ENCODE results near the gene AOC2. TPM values are rescaled to one million over a fixed set of nuclear protein-coding genes. Genes with fewer than 3 reads are reported as not detected.

AOC2 gene
- total and polyA plus RNA-seq, 2 of the 13 experiments (the other 11 are each of a cell fraction or from before 2014, with no cell fraction given) = 1.2 to 3.3 TPM

DNA sequence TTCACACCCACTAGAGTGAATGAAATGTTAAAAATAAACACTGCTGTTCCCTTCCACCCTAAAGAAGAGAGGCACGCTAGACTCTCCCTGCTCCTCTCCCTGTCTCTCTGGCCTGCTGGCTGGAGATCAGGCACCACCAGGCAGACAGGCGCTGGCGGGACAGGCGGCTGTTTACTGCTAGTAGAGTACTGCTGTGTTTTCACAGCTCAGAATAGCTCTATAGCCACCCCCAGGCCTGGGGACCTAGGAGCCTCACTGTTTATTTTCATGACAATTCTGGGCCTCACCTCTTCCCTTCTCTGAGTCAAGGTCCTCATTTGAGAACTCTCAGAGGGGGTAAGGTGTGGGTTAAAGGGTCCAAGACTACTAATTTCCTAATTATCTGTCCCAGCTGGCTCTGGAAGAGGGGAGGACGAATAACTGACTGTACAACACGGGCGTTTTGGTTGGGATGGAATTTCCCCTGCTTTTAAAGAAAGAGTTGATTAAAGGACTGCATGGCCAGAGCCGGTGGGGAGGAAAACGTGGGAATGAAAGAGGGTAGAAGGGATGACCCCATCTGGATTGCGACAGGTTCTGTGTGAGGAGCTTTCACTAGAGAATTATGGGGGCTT lies 47.3 kb downstream of the AOC2 start (continued):
- TF ChIP-seq GPN1 (CRISPR knock-in tag; IDR thresholded peaks at IDR 0.05; ENCODE audit: borderline replicate concordance) (no peak), ZFX (CRISPR knock-in tag; IDR thresholded peaks at IDR 0.05; ENCODE audit: low read depth) (peak; percentile 81), AHR (CRISPR knock-in tag; IDR thresholded peaks at IDR 0.05) (no peak; the same call in 1 of the 2 replicates), RFXANK (CRISPR knock-in tag; IDR thresholded peaks at IDR 0.05) (no peak; the same call in 1 of the 2 replicates), ZNF34 (CRISPR knock-in tag; IDR thresholded peaks at IDR 0.05; ENCODE audit: borderline replicate concordance) (no peak), ATAD3A (CRISPR knock-in tag; IDR thresholded peaks at IDR 0.05) (no peak), ZEB1 (IDR thresholded peaks at IDR 0.05; ENCODE audit: insufficient replicate concordance, low read depth) (peak; percentile 52), ZFP41 (CRISPR knock-in tag; IDR thresholded peaks at IDR 0.05; ENCODE audit: borderline replicate concordance) (0 out of 2 replicates have a peak, but pooled peaks have one; percentile 25), ZNF605 (CRISPR knock-in tag; IDR thresholded peaks at IDR 0.05) (peak; percentile 30; the same call in 1 of the 2 replicates), ZNF563 (CRISPR knock-in tag; IDR thresholded peaks at IDR 0.05) (peak; percentile 35; the same call in 1 of the 2 replicates), GZF1 (CRISPR knock-in tag; IDR thresholded peaks at IDR 0.05) (no peak), ZNF33A (CRISPR knock-in tag; IDR thresholded peaks at IDR 0.05; ENCODE audit: borderline replicate concordance) (no peak), ZNF562 (CRISPR knock-in tag; IDR thresholded peaks at IDR 0.05; ENCODE audit: borderline replicate concordance) (no peak), GLI4 (CRISPR knock-in tag; IDR thresholded peaks at IDR 0.05; ENCODE audit: borderline replicate concordance) (no peak; the same call in 1 of the 2 replicates), TOE1 (CRISPR knock-in tag; IDR thresholded peaks at IDR 0.05) (no peak), RBFOX2 (IDR thresholded peaks at IDR 0.05; ENCODE audit: low read depth, low read length) (no peak), SRF (IDR thresholded peaks at IDR 0.05; ENCODE audit: low read depth, low read length) (no peak), ZC3H4 (CRISPR knock-in tag; IDR thresholded peaks at IDR 0.05; ENCODE audit: borderline replicate concordance) (no peak)
- TF ChIP-seq, protein P1, sequence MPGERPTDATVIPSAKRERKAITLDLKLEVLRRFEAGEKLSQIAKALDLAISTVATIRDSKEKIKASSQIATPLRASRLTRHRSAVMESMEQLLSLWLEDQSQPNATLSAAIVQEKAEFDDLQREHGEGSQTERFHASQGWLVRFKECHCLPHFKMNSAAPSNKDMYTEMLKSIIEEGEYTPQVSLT (CRISPR knock-in tag; IDR thresholded peaks at IDR 0.05; ENCODE audit: borderline replicate concordance, low read depth) = no peak
- TF ChIP-seq, protein P2, sequence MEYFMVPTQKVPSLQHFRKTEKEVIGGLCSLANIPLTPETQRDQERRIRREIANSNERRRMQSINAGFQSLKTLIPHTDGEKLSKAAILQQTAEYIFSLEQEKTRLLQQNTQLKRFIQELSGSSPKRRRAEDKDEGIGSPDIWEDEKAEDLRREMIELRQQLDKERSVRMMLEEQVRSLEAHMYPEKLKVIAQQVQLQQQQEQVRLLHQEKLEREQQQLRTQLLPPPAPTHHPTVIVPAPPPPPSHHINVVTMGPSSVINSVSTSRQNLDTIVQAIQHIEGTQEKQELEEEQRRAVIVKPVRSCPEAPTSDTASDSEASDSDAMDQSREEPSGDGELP (IDR thresholded peaks at IDR 0.05; ENCODE audit: borderline replicate concordance, low read depth) = peak; percentile 40; the same call in 1 of the 2 replicates
- TF ChIP-seq, protein P3, sequence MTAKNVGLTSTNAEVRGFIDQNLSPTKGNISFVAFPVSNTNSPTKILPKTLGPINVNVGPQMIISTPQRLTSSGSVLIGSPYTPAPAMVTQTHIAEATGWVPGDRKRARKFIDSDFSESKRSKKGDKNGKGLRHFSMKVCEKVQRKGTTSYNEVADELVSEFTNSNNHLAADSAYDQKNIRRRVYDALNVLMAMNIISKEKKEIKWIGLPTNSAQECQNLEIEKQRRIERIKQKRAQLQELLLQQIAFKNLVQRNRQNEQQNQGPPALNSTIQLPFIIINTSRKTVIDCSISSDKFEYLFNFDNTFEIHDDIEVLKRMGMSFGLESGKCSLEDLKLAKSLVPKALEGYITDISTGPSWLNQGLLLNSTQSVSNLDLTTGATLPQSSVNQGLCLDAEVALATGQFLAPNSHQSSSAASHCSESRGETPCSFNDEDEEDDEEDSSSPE (CRISPR knock-in tag; IDR thresholded peaks at IDR 0.05) = no peak; the same call in 1 of the 2 replicates
- TF ChIP-seq, protein P4, sequence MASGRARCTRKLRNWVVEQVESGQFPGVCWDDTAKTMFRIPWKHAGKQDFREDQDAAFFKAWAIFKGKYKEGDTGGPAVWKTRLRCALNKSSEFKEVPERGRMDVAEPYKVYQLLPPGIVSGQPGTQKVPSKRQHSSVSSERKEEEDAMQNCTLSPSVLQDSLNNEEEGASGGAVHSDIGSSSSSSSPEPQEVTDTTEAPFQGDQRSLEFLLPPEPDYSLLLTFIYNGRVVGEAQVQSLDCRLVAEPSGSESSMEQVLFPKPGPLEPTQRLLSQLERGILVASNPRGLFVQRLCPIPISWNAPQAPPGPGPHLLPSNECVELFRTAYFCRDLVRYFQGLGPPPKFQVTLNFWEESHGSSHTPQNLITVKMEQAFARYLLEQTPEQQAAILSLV (CRISPR knock-in tag; IDR thresholded peaks at IDR 0.05; ENCODE audit: borderline replicate concordance) = no peak
- TF ChIP-seq, protein P5, sequence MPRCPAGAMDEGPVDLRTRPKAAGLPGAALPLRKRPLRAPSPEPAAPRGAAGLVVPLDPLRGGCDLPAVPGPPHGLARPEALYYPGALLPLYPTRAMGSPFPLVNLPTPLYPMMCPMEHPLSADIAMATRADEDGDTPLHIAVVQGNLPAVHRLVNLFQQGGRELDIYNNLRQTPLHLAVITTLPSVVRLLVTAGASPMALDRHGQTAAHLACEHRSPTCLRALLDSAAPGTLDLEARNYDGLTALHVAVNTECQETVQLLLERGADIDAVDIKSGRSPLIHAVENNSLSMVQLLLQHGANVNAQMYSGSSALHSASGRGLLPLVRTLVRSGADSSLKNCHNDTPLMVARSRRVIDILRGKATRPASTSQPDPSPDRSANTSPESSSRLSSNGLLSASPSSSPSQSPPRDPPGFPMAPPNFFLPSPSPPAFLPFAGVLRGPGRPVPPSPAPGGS (CRISPR knock-in tag; IDR thresholded peaks at IDR 0.05) = no peak
- TF ChIP-seq, protein P6, sequence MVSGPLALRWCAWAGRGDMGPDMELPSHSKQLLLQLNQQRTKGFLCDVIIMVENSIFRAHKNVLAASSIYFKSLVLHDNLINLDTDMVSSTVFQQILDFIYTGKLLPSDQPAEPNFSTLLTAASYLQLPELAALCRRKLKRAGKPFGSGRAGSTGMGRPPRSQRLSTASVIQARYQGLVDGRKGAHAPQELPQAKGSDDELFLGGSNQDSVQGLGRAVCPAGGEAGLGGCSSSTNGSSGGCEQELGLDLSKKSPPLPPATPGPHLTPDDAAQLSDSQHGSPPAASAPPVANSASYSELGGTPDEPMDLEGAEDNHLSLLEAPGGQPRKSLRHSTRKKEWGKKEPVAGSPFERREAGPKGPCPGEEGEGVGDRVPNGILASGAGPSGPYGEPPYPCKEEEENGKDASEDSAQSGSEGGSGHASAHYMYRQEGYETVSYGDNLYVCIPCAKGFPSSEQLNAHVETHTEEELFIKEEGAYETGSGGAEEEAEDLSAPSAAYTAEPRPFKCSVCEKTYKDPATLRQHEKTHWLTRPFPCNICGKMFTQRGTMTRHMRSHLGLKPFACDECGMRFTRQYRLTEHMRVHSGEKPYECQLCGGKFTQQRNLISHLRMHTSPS (CRISPR knock-in tag; IDR thresholded peaks at IDR 0.05; ENCODE audit: low read depth) = no peak

Data from HepG2 (cell line).